H1 (cell line): ENCODE data around the gene CACNA2D3.

Experiments
- POLR2A ChIP-seq, 2 experiments: IDR thresholded peaks; 1 replicate in 1 of 2; 2 replicates in 1 of 2; pipeline ENCODE4 v1.6.1; 2011; ENCODE audit warnings: low read depth in 2 of 2, low read length in 2 of 2, mild to moderate bottlenecking in 2 of 2; ENCODE audit errors: control extremely low read depth in 1 of 2
- TF ChIP-seq, protein P1 (sequence below): fragments of 300-600 bp; sonication (generic); IDR thresholded peaks from 2 replicates; pipeline ENCODE4 v1.7.1; 2012; ENCODE audit warnings: low read length, moderate library complexity, mild to moderate bottlenecking, inconsistent platforms; ENCODE audit not compliant: insufficient replicate concordance
- TF ChIP-seq, protein P2 (sequence below), 3 experiments: IDR thresholded peaks; 1 replicate in 2 of 3; 2 replicates in 1 of 3; pipeline versions ENCODE4 v1.5.1 to v1.6.1; 2011; ENCODE audit warnings: low read length in 3 of 3, mild to moderate bottlenecking in 3 of 3, inconsistent platforms in 2 of 3, low read depth in 1 of 3, moderate library complexity in 1 of 3; ENCODE audit not compliant: insufficient read depth in 1 of 3; ENCODE audit errors: control extremely low read depth in 1 of 3

DNA sequence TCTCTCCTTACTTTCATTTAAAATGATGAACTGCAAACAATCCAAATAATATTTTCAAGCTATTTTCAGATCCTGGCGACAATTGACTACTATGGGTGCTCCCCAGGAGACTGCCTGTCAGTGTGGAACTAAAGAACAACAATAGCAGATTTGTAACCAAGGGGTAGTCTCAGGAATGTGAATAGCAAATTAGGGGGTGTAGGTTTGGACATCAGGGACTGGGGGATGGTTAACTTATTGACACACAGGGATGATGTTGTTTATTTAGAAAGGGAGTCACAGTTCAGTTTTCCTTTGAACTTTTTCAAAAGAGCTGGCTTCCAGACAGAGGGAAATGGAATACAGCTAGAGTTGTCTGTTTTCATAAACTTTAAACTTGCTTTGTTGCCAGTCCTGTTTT lies 575.7 kb downstream of the CACNA2D3 start:
- TF ChIP-seq, protein P1, sequence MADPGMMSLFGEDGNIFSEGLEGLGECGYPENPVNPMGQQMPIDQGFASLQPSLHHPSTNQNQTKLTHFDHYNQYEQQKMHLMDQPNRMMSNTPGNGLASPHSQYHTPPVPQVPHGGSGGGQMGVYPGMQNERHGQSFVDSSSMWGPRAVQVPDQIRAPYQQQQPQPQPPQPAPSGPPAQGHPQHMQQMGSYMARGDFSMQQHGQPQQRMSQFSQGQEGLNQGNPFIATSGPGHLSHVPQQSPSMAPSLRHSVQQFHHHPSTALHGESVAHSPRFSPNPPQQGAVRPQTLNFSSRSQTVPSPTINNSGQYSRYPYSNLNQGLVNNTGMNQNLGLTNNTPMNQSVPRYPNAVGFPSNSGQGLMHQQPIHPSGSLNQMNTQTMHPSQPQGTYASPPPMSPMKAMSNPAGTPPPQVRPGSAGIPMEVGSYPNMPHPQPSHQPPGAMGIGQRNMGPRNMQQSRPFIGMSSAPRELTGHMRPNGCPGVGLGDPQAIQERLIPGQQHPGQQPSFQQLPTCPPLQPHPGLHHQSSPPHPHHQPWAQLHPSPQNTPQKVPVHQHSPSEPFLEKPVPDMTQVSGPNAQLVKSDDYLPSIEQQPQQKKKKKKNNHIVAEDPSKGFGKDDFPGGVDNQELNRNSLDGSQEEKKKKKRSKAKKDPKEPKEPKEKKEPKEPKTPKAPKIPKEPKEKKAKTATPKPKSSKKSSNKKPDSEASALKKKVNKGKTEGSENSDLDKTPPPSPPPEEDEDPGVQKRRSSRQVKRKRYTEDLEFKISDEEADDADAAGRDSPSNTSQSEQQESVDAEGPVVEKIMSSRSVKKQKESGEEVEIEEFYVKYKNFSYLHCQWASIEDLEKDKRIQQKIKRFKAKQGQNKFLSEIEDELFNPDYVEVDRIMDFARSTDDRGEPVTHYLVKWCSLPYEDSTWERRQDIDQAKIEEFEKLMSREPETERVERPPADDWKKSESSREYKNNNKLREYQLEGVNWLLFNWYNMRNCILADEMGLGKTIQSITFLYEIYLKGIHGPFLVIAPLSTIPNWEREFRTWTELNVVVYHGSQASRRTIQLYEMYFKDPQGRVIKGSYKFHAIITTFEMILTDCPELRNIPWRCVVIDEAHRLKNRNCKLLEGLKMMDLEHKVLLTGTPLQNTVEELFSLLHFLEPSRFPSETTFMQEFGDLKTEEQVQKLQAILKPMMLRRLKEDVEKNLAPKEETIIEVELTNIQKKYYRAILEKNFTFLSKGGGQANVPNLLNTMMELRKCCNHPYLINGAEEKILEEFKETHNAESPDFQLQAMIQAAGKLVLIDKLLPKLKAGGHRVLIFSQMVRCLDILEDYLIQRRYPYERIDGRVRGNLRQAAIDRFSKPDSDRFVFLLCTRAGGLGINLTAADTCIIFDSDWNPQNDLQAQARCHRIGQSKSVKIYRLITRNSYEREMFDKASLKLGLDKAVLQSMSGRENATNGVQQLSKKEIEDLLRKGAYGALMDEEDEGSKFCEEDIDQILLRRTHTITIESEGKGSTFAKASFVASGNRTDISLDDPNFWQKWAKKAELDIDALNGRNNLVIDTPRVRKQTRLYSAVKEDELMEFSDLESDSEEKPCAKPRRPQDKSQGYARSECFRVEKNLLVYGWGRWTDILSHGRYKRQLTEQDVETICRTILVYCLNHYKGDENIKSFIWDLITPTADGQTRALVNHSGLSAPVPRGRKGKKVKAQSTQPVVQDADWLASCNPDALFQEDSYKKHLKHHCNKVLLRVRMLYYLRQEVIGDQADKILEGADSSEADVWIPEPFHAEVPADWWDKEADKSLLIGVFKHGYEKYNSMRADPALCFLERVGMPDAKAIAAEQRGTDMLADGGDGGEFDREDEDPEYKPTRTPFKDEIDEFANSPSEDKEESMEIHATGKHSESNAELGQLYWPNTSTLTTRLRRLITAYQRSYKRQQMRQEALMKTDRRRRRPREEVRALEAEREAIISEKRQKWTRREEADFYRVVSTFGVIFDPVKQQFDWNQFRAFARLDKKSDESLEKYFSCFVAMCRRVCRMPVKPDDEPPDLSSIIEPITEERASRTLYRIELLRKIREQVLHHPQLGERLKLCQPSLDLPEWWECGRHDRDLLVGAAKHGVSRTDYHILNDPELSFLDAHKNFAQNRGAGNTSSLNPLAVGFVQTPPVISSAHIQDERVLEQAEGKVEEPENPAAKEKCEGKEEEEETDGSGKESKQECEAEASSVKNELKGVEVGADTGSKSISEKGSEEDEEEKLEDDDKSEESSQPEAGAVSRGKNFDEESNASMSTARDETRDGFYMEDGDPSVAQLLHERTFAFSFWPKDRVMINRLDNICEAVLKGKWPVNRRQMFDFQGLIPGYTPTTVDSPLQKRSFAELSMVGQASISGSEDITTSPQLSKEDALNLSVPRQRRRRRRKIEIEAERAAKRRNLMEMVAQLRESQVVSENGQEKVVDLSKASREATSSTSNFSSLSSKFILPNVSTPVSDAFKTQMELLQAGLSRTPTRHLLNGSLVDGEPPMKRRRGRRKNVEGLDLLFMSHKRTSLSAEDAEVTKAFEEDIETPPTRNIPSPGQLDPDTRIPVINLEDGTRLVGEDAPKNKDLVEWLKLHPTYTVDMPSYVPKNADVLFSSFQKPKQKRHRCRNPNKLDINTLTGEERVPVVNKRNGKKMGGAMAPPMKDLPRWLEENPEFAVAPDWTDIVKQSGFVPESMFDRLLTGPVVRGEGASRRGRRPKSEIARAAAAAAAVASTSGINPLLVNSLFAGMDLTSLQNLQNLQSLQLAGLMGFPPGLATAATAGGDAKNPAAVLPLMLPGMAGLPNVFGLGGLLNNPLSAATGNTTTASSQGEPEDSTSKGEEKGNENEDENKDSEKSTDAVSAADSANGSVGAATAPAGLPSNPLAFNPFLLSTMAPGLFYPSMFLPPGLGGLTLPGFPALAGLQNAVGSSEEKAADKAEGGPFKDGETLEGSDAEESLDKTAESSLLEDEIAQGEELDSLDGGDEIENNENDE = no peak
- TF ChIP-seq POLR2A (IDR thresholded peaks at IDR 0.05; ENCODE audit: control extremely low read depth in 1 of 2, low read depth in 2 of 2, low read length in 2 of 2) = no peak
- TF ChIP-seq, protein P2, sequence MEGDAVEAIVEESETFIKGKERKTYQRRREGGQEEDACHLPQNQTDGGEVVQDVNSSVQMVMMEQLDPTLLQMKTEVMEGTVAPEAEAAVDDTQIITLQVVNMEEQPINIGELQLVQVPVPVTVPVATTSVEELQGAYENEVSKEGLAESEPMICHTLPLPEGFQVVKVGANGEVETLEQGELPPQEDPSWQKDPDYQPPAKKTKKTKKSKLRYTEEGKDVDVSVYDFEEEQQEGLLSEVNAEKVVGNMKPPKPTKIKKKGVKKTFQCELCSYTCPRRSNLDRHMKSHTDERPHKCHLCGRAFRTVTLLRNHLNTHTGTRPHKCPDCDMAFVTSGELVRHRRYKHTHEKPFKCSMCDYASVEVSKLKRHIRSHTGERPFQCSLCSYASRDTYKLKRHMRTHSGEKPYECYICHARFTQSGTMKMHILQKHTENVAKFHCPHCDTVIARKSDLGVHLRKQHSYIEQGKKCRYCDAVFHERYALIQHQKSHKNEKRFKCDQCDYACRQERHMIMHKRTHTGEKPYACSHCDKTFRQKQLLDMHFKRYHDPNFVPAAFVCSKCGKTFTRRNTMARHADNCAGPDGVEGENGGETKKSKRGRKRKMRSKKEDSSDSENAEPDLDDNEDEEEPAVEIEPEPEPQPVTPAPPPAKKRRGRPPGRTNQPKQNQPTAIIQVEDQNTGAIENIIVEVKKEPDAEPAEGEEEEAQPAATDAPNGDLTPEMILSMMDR (IDR thresholded peaks at IDR 0.05; ENCODE audit: control extremely low read depth in 1 of 3, insufficient read depth in 1 of 3, low read depth in 1 of 3, low read length in 3 of 3) = no peak
